ENCODE measurements around the gene NEUROG1.
A peak's percentile ranks its signal among the peaks of the same experiment; 100 is the strongest.
"Not testable (repeated sequence)": the region's sequence is repeated elsewhere in the genome, so short reads cannot be mapped to it uniquely, and the experiment has no call there.

Gene NEUROG1

DNA sequence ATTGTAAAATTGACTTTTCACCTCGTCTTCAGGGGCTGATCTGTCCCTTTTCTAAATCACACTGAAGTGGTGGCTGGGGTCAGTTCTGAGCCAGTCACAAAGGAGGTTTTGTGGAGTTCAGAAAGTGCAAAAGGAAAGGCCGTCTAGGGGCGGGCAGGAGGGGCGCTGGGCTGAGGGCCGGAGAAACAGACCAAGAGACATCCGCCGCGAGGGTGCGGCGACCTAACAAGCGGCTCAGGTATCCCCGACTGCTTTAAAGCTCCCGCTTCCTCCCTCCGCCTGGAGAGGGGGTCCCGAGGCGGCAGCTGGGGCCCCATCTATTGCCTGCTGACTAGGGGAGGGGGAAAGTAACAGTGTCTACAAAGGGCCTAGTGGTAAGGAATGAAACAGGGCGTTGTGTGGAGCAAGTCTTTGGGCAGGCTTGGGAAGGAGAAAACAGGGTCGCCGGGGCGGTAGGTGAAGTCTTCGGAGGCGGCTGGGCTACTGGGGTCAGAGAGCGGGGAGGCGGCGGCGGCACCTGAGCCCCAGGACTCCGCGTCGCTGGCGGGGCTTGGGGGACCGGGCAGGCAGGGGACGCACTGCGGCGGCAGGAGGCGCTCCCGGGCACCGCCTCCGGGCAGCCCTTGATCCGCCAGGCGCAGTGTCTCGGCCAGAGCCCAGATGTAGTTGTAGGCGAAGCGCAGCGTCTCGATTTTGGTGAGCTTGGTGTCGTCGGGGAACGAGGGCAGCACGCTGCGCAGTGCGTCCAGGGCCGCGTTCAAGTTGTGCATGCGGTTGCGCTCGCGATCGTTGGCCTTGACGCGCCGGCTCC is 950 bp downstream of the NEUROG1 start:
- no peak for DNase-seq

DNA sequence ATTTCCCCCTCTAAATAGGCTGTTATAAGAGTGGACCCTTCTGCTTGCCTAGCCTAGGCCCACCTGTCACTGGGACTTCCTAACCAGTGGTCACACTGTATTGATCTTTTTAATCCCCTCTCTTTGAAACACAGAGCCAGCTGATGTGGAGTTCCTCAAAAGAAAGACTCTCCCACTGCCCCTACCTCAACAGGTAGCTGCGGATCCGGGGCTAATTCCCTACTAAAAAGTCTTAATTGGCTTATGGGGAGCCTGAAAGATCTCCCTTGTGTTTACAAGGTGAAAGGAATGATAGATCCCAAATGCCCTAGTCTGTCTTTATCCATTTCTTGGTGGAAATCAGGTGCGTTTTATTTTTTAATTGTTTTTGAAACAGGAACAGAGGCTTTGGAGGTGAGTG is 2.0 kb downstream of the NEUROG1 start:
- no peak for DNase-seq

DNA sequence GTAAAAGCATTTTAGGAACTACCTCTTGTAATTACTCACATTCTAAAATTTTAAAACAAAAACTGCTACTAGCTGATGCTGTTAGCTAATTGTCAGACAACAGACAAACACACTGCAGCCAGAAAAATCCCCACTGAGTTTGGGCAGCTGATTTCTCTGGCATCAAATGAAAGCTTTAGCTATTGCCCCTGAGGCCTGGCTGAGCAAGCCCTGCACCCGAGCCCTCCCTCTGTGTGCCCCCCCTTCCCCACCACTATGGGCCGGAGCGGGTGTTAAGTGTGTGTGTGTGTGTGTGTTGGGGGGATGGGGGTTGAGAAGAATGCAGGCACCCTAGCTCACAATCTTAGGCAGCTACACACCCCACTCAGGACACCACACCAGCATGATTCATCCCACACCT is 2.4 kb downstream of the NEUROG1 start:
- no peak for DNase-seq

DNA sequence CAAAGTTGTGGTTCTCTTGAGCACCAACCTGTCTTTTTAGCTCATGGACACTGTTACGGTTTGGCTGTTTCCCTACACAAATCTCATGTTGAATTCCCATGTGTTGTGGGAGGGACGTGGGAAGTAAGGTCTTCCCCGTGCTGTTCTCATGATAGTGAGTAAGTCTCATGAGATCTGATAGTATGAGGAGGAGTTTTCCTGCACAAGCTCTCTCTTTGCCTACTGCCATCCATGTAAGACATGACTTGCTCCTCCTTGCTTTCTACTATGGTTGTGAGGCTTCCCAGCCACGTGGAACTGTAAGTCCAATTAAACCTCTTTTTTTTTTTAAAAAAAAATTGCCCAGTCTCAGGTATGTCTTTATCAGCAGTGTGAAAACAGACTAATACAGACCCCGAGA is 6.2 kb downstream of the NEUROG1 start:
- DNase-seq: not testable (repeated sequence)

DNA sequence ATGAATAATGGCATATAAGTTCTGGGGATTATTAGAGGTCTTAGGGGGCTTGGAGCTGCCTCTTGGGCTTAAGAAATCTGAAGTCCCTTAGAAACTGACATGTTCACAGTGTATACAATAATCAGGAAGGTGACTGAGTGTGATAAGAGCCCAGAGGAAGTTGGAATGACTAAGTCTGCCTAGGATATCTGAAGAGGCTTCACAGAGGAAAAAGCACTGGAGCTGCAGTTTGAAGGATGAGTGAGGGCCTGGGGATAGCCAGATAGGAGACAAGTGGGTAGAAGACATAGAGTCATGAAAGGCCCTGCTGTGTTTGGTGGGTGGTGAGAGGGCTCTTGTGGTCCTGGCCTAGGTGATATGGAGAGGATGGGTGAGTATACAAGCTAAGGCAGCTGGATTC is 8.8 kb downstream of the NEUROG1 start:
- no peak for DNase-seq

DNA sequence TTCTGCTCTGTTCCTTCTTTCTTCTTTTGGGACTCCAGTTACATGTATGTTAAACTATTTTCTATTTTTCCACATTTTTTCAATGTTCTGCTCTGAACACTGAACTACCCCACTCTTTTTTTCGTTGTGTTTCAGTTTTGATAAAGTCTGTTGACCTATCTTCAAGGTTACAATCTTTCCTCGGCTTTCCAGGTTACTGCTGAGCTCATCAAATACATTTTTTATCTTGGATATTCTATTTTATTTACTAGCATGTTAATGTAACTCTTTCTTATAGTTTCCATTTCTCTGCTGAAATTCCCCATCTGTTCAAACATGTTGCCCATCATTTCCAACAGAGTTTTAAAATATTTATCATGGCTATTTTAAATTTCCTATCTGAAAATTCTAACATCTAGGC is 13.8 kb downstream of the NEUROG1 start:
- no peak for DNase-seq

DNA sequence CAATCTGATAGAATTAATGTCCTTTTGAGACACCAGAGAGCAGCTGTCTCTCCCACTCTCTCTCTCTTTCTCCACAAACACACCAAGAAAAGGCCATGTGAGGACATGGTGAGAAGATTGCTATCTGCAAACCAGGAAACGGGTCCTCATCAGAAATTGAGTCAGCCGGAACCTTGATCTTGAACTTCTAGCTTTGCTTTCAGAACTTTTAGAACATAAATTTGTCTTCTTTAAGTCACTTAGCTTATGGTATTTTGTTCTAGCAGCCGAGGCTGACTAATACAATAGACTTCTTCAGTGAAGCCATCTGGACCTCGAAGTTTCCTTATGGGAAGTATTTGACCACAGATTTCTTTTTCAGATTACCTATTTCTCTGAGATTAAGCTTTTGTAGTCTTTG is 18.1 kb downstream of the NEUROG1 start:
- no peak for DNase-seq

DNA sequence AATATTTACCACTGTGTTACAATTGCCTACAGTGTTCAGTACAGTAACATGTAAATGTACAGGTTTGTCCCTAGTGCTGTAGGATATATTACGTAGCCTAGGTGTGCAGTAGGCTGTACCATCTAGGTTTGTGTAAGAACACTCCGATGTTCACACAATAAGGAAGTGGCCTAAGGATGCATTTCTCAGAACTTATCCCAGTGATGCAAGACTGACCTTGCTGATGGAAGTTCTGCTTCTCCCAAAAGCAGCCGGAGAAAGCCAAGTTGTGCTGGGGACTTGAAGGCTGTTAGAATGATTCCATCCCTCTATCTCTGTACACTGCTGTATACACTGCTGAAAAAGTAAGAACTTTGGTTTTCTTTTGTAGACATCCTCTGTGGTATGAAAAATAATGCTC is 21.6 kb downstream of the NEUROG1 start:
- no peak for DNase-seq

DNA sequence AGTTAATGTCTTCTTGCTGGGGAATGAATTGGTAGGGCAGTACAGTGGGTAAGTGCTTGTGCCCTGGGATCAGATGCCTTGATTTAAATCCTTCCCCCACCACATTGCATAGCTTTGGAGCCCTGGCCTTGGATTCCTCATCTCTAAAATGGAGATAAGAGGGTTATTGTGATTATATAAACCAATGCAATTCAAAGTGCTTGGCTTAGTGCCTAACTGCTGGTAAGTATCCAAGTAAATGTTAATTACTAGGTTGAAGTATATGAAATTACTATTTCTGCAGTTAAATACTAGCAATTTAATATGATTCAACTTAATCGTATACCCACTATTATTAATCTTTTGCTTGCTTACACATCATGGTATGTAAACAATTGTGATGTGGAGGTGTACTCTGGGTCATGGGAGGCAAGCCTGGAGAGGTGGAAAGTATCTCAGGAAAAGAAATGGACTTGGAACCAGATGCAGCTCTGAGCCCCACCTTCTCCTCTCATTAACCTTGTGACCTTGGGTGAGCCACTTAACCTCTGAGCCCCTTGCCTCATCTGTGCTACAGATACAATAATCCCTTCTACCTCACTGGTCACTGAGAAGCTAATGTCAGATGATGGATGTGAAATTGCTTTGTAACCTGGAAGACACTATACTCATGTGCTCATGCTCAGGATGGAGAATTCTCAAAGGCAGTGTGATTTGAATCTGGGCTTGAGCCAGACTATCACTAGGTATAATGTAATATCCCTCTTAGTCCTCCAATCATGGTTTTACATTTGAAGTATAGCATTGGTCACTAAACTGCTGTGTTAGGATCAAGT is 23.8 kb downstream of the NEUROG1 start:
- DNase-seq: no peak

DNA sequence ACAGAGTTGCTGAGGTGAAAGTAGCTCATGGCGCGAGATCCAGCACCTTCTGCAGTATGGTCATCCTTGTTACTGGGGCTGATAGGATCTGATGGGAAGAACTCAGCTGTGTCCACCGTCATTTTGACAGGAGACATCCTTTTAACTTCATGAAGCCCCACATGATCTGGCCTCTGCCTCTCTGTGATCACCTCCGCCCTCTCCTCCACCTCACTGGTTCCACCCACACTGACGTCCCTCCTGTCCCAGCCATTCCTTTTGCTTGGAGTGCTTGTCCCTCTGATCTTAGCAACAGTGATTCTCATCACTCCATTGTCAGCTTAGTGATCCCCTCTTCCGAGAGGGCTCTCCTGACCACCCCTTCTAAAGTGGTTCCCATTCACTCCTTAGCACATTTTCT is 25.8 kb downstream of the NEUROG1 start:
- DNase-seq: no peak

DNA sequence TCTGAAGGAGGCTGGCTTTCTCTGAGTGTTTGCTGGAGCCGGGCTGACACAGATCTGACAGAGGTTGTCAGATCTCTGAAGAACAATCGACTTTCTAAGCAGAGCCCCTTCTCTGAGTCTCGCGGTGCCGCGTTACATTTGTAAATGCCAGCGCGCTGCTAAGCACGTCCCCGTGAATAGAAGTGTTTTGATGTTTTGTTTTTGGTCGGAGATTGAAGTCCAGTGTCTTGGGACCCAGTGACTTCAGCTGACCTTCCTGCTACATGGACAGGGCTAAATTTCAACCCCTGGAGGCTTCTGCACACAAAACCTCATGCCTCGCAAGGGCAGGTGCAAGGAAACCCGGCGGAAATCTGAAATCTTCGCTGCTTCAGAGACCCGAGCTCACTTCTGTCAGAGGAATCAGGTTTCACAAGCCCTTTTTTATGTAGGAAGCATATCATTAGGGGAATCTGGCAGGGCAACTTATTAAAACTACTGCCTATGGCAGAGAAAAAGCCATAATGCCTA is 27.2 kb downstream of the NEUROG1 start:
- DNase-seq: no peak

DNA sequence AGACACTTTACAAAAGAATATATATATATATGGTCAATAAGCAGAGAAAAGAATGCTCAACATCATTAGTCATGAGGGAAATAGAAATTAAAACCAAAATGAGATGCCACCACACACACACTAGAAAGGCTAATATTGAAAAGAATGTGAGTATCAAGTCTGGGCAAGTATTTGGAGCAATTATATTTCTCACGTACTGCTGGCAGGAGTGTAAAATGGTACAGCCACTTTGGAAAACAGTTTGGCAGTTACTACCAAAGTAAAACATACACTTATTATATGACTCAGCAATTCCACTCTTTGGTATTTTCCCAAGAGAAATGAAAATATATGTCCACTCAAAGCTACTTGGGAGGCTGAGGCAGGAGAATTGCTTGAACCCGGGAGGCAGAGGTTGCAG is 29.8 kb downstream of the NEUROG1 start:
- no peak for DNase-seq

DNA sequence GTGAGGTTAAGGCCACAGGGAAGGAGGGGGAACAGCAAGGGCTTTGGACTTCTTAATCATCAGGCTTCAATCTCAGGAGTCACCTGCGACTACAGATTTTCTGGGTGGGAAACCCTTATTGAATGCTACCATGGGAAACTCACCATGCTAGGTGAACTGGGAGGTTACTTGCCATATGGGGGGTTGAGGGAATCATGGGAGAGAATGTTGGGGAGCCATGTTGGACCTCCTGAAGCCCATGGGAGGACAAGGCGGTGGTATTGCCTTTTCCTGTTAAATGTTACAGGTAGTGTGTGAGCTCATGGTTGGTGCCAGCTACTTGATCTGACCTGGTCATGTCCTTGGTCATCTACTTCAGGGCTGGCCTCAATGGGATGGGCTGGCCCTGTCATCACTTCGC is 31.4 kb downstream of the NEUROG1 start:
- DNase-seq: no peak

DNA sequence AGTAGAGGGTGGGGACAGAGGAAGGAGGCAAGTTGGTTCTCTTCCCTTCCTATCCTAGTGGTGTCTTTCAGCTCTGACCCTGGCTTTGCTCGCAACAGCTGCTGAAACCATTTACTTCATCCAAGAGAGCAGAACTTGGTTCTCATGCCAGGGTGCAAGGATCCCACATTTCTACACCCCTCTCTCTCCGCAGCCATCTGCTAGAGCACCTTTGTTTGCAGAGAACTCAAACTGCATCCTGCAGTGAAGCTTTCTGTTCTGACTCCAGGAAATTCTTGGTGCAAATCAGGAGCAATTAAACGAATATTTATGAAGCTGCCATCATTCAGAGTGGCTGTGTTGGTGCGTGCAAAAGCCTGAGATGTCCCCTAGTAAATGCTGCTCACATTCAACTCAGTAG is 31.9 kb downstream of the NEUROG1 start:
- no peak for DNase-seq

DNA sequence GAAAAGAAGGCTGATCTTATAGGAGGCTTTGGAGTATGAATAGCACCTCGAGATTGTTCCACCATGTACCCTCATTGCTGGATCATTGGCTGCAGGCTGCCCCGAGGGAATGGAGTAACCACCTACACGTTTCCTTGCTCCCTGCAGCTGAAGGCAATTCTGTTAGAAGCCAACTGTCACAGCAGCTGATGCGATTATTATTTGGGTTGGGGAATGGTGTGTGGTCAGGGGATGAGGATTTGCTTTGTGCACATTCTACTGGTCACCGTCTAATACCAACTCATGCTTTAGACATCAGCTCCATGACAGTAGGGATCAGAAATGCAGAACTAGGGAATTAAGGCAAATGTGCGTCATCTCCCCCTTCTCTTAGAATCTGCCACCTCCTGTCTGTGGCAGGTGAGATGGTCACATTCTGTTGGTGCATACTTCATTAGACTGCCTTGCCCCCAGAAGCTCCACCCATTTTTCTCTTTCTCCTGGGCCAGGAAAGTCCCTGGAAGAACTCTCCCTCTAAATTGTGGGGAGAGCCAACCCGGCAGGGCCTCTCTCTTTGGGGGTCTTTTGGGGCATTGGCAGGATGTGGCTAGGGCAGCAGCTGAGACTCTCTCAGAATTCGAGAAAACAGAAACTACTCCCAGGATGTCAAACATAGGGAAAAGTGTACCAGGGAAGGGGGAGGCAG is 32.8 kb downstream of the NEUROG1 start:
- DNase-seq: no peak

DNA sequence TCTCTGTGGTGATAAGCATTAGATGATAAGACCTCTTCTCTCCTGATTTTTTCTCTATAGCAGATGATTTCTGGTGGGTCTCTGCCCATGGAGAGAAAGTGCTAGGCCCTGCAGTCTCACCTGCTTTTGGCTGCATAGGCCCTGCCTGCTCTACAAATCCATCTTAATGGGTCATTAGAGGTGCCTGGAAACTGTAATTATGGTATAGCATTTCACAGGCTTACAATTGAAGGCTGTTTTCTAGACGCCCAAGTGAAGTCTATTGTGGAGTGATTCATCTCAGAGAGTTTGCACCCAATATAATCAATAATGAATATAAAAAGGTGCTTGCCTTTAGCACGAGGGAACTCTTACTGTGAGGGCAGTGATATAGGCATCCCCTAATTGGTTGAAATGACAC is 33.8 kb downstream of the NEUROG1 start:
- DNase-seq: no peak

DNA sequence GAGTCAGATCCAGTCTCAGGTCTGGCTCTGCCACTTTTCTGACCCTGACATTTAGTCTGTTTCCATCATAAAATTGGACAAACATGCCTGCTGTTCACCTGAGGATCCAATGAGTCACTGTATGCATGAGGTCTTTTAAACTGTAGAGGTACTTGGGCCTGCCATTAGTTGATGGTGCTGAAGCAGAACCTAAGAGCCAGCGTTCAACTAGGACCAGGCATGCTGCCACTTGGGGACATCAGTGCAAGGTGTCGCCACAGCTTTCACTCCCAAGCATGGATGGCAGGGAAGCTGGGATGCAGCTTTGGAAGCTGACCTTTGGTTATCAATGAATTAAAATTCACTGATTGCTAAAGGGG is 37.1 kb downstream of the NEUROG1 start:
- no peak for DNase-seq

DNA sequence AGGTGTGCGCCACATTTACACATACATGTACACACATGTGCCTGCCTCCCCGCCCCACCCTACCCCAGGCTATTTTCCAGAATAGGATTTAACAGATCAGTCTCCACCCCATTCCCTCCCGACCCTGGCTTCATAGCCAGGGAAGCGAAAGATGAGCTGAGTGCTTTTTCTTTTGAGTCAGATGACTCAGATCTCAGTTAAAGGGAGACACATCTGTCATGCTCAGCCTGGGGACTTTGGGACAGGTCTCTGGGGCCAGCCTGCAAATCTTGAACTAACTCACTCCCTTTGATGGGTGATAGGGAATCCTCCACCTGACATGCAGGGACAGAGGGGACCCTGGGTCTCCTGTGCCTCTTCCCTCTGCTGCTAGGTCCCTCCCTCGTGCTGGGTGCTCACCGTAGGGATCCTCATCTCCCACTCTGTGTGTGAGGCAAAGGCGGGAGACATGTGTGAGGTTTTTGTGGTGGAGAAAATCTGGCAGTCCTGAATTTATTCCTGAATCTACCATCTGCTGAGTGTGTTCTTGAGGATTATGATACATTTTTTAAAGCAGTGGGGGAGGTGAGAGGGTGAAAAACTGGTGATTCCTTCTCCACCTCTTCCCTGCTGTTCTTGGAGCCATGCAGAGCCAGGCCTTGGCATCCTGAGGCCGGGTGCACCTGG is 37.7 kb downstream of the NEUROG1 start:
- peak in 1 of 2 donors; percentile 33 for DNase-seq

DNA sequence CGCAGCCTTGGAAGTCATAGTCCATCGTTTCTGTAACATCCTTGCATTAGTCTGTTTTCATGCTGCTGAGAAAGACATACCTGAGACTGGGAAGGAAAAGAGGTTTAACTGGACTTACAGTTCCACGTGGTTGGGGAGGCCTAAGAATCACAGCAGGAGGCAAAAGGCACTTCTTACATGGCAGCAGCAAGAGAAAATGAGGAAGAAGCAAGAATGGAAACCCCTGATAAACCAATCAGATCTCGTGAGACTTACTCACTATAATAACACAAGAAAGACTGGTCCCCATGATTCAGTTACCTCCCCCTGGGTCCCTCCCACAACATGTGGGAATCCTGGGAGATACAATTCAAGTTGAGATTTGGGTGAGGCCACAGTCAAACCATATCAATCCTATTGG is 40.2 kb downstream of the NEUROG1 start:
- not testable (repeated sequence) for DNase-seq

DNA sequence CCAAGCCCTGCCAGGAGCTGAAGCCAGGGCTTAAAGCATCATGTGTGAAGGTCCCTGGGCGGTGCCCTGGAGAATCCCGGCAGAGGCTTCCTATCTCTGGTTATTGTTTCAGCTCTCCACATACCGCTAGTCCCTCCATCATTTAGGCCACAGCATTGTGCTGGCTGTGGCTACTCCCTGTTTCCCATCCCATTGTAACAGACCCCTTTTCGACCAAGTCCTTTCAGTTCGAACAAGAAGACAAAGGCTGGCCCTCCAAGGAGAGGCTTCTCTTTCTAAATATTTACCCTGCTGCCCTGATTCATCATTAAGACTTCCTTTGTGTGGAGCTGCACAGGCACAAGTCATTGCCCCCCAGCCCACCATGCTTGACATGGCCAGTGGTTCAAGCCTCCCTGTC is 41.6 kb downstream of the NEUROG1 start:
- DNase-seq: no peak

DNA sequence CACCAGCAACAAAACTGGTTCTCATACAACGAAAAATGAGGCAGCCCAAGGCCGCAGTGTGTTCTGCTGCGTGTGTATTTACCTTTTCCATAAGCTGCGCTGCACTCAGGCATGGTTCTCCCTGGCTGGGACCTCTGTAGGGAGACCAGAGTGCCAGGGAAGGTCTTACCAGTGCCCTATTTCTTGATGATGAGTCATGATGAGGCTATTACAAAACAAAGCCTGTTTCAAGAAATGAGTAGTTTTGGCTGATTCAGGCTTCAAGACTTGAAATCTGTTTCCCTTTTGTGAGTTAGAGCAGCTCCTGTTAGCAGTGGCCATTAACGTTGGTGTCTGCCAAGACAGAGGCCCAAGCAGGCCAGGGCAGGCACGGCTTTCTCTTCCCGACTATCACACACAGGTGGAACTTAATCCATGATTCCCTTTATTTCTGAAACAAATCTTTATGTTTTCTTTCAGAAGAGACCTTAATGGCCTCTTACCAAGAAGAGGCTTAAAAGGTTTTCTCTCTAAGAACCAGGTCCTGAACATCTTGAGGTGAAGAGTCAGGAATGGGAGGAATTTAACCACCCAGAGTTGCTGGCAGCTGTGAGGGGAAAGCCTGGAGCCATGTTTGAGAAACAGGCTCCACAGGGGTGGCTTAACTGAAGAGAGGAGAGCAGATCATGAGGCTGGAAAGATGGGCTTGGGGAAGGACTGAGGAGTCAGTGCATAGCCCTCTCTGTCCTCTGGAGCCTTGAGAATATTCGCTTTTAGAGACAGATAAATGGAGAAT is 42.2 kb downstream of the NEUROG1 start:
- DNase-seq: no peak

DNA sequence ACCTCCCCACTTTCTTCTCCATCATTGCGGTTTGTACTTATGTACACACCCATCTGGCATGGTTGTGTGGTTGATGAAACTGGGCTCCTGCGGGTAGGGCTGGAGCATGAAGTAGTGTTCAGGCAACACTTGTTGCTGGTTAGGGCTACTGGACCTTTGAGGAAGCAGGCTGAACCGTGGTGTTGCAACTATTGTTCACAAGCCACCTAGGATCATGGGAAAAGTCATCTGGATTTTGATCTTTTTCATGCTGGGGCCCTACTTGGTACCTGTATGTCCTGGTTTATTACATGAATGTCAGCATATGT is 43.5 kb downstream of the NEUROG1 start:
- DNase-seq: no peak
